Mammary epithelial cell (primary cell): ENCODE results near the gene CCT6A.

ENCODE experiments used
- CTCF ChIP-seq, 2 donors: IDR thresholded peaks in 1 of 2; conservative IDR thresholded peaks in 1 of 2; 2 replicates each; pipeline ENCODE4 v1.5.1; 2011 to 2012; ENCODE audit warnings: inconsistent platforms in 2 of 2, low read length in 2 of 2, mild to moderate bottlenecking in 2 of 2, control low read depth in 1 of 2, low read depth in 1 of 2; ENCODE audit not compliant: insufficient read depth in 1 of 2; ENCODE audit errors: extremely low read depth in 1 of 2
- EZH2 ChIP-seq: IDR thresholded peaks from 2 replicates; pipeline ENCODE4 v1.6.1; 2012; ENCODE audit warnings: low read length, inconsistent platforms, borderline replicate concordance

GRCh38 chr7:56099653-56100052 lies 48.1 kb downstream of the CCT6A start:
- TF ChIP-seq CTCF (conservative IDR thresholded peaks at IDR 0.05 in 1 of 2, IDR thresholded peaks at IDR 0.05 in 1 of 2; ENCODE audit: extremely low read depth in 1 of 2, insufficient read depth in 1 of 2, low read depth in 1 of 2, low read length in 2 of 2) (no peak), EZH2 (no peak)
